ENCODE results near the gene TSGA10IP. TPM values are rescaled to one million over a fixed set of nuclear protein-coding genes. Genes with fewer than 3 reads are reported as not detected.

TSGA10IP gene
- total and polyA plus RNA-seq, 5 donors from 2014 or later = not detected

DNA sequence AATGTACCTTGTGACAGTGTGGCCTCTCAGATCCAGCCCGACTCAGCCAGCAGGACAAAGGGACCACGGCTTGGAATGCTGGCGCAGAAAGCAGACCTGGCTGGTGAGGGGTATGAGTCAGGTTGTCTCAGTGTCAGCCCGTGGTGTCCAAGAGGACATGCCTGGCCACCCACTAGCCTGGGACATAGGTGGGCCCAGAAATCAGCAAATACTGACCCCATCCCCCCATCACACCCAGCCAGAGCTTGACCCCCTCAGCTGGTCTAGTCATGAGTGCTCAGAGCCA lies 61.6 kb downstream of the TSGA10IP start:
- Histone ChIP-seq H3K4me3 (ENCODE audit: low read depth, low read length) (no peak overlapping the region), H3K4me1 (ENCODE audit: control insufficient read depth, insufficient read depth, low read length, poor library complexity, severe bottlenecking) (peaks cover 13% of the 10 kb centered on the region), H3K27me3 (ENCODE audit: control insufficient read depth, insufficient read depth, low read length) (peaks cover 4% of the 10 kb centered on the region), H3K36me3 (ENCODE audit: control insufficient read depth, insufficient read depth, low read length) (peaks cover 9% of the 10 kb centered on the region), H3K27ac (ENCODE audit: insufficient read depth, low read length, poor library complexity, severe bottlenecking) (no peak overlapping the region), H3K9me3 (ENCODE audit: control insufficient read depth in 2 of 2, low read length in 2 of 2) (no peaks in the 10 kb centered on the region)
- Mint-ChIP-seq H3K27me3 (peaks cover 27% of the 10 kb centered on the region), H3K27ac (no peak overlapping the region), H3K4me3 (no peak overlapping the region), H3K36me3 (peaks cover 6% of the 10 kb centered on the region), H3K9me3 (peaks cover 0 to 2% (median 0%) of the 10 kb centered on the region in 7 donors), H3K4me1 (peaks cover 0 to 20% (median 7%) of the 10 kb centered on the region in 4 donors)
- ATAC-seq (ENCODE audit: low read depth in 2 of 2) (no peak), DNase-seq (no peak)

GRCh38 chr11:66007201-66007634 lies 61.9 kb downstream of the TSGA10IP start:
- Mint-ChIP-seq H3K4me3 (no peak overlapping the region), H3K27ac (no peak overlapping the region)
- no peak for ATAC-seq (ENCODE audit: low read depth in 2 of 2)

DNA sequence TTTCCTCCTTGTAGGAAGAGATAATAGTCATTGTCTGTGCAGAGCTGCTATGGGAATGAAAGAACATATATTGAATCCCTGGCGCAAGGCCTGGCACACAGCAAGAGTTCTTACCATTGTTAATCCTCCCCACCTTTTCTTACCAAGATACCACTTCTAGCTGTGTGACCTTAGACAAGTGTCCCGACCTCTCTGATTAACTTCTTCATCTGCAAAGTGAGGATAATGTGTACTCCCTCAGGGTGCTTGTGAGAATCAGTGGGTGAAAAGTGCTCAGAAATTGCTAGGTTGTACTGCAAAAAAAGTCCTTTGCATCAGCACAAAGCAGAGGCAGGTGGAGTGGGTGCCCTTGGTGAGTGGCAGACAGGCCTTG lies 62.8 kb downstream of the TSGA10IP start:
- no peaks in the 10 kb centered on the region for H3K9me3 ChIP-seq (ENCODE audit: control insufficient read depth in 2 of 2, low read length in 2 of 2)
- Mint-ChIP-seq H3K27ac (no peak overlapping the region), H3K27me3 (peaks cover 29% of the 10 kb centered on the region), H3K9me3 (peaks cover 0 to 2% (median 0%) of the 10 kb centered on the region in 7 donors), H3K4me1 (peaks cover 0 to 10% (median 1%) of the 10 kb centered on the region in 4 donors), H3K4me3 (no peak overlapping the region), H3K36me3 (no peaks in the 10 kb centered on the region)
- H3K36me3 ChIP-seq (ENCODE audit: control insufficient read depth, insufficient read depth, low read length) = peaks cover 9% of the 10 kb centered on the region
- H3K27ac ChIP-seq (ENCODE audit: insufficient read depth, low read length, poor library complexity, severe bottlenecking) = no peak overlapping the region
- DNase-seq = no peak
- peaks cover 13% of the 10 kb centered on the region for H3K4me1 ChIP-seq (ENCODE audit: control insufficient read depth, insufficient read depth, low read length, poor library complexity, severe bottlenecking)
- no peak for ATAC-seq (ENCODE audit: low read depth in 2 of 2)
- no peak overlapping the region for H3K4me3 ChIP-seq (ENCODE audit: low read depth, low read length)
- H3K27me3 ChIP-seq (ENCODE audit: control insufficient read depth, insufficient read depth, low read length) = peaks cover 8% of the 10 kb centered on the region

More at GRCh38 chr11:66007201-66007634, 61.9 kb downstream of the TSGA10IP start:
- peaks cover 26% of the 10 kb centered on the region for H3K27me3 Mint-ChIP-seq
- H3K36me3 Mint-ChIP-seq = peaks cover 2% of the 10 kb centered on the region
- Histone ChIP-seq H3K4me1 (ENCODE audit: control insufficient read depth, insufficient read depth, low read length, poor library complexity, severe bottlenecking) (peaks cover 17% of the 10 kb centered on the region), H3K27me3 (ENCODE audit: control insufficient read depth, insufficient read depth, low read length) (peaks cover 4% of the 10 kb centered on the region), H3K4me3 (ENCODE audit: low read depth, low read length) (no peak overlapping the region), H3K27ac (ENCODE audit: insufficient read depth, low read length, poor library complexity, severe bottlenecking) (no peak overlapping the region), H3K9me3 (ENCODE audit: control insufficient read depth in 2 of 2, low read length in 2 of 2) (no peaks in the 10 kb centered on the region), H3K36me3 (ENCODE audit: control insufficient read depth, insufficient read depth, low read length) (peaks cover 9% of the 10 kb centered on the region)
- peaks cover 0 to 2% (median 0%) of the 10 kb centered on the region in 7 donors for H3K9me3 Mint-ChIP-seq
- peaks cover 0 to 17% (median 5%) of the 10 kb centered on the region in 4 donors for H3K4me1 Mint-ChIP-seq
- no peak for DNase-seq

GRCh38 chr11:66008468-66009101 lies 63.3 kb downstream of the TSGA10IP start:
- ATAC-seq (ENCODE audit: low read depth in 2 of 2) (no peak), DNase-seq (no peak)
- H3K9me3 ChIP-seq (ENCODE audit: control insufficient read depth in 2 of 2, low read length in 2 of 2) = no peaks in the 10 kb centered on the region
- Mint-ChIP-seq H3K4me1 (peaks cover 0 to 5% (median 0%) of the 10 kb centered on the region in 4 donors), H3K36me3 (no peaks in the 10 kb centered on the region), H3K4me3 (no peak overlapping the region), H3K27ac (peak overlapping the region in 1 of 3 donors; percentile 63), H3K9me3 (peaks cover 0 to 2% (median 0%) of the 10 kb centered on the region in 7 donors), H3K27me3 (peaks cover 32% of the 10 kb centered on the region)
- H3K4me1 ChIP-seq (ENCODE audit: control insufficient read depth, insufficient read depth, low read length, poor library complexity, severe bottlenecking) = peaks cover 8% of the 10 kb centered on the region
- no peak overlapping the region for H3K27ac ChIP-seq (ENCODE audit: insufficient read depth, low read length, poor library complexity, severe bottlenecking)
- no peak overlapping the region for H3K4me3 ChIP-seq (ENCODE audit: low read depth, low read length)
- H3K36me3 ChIP-seq (ENCODE audit: control insufficient read depth, insufficient read depth, low read length) = peaks cover 9% of the 10 kb centered on the region
- H3K27me3 ChIP-seq (ENCODE audit: control insufficient read depth, insufficient read depth, low read length) = peaks cover 8% of the 10 kb centered on the region

Other genes starting within 250 kb of the TSGA10IP start
- gene KAT5, start 233.2 kb upstream of the TSGA10IP start, total RNA-seq = 127 TPM
- 10 to 100 TPM; 45.4 to 62.7 (median 55.7) TPM for gene KAT5, start 233.2 kb upstream of the TSGA10IP start, polyA plus RNA-seq
- 28.3 TPM for gene RNASEH2C, start 224.7 kb upstream of the TSGA10IP start, total RNA-seq
- gene RNASEH2C, start 224.7 kb upstream of the TSGA10IP start, polyA plus RNA-seq = 10 to 100 TPM; 60.6 to 83.8 (median 72.6) TPM
- gene AP5B1, start 164.5 kb upstream of the TSGA10IP start, total RNA-seq = 16.8 TPM
- 10 to 100 TPM in 1 of 4 donors, 1 to 10 TPM in 3; 7.6 to 10.8 (median 9.5) TPM for gene AP5B1, start 164.5 kb upstream of the TSGA10IP start, polyA plus RNA-seq
- gene OVOL1, start 158.4 kb upstream of the TSGA10IP start, total RNA-seq = not detected
- not detected for gene OVOL1, start 158.4 kb upstream of the TSGA10IP start, polyA plus RNA-seq
- 0.44 TPM for gene SNX32, start 111.5 kb upstream of the TSGA10IP start, total RNA-seq
- 1 to 10 TPM in 1 of 4 donors, under 1 TPM in 3; 0.32 to 1.3 (median 0.48) TPM for gene SNX32, start 111.5 kb upstream of the TSGA10IP start, polyA plus RNA-seq
- 737 TPM for gene CFL1, start 87.3 kb upstream of the TSGA10IP start, total RNA-seq
- 1,000 to 10,000 TPM; 2,250 to 3,209 (median 2,591) TPM for gene CFL1, start 87.3 kb upstream of the TSGA10IP start, polyA plus RNA-seq
- 51.1 TPM for gene MUS81, start 85.0 kb upstream of the TSGA10IP start, total RNA-seq
- 10 to 100 TPM; 22.7 to 24.6 (median 23.6) TPM for gene MUS81, start 85.0 kb upstream of the TSGA10IP start, polyA plus RNA-seq
- gene EFEMP2, start 72.7 kb upstream of the TSGA10IP start, total RNA-seq = 5.8 TPM
- under 1 TPM; 0.21 to 0.36 (median 0.29) TPM for gene EFEMP2, start 72.7 kb upstream of the TSGA10IP start, polyA plus RNA-seq
- gene CTSW, start 65.6 kb upstream of the TSGA10IP start, total RNA-seq = 12.4 TPM
- 10 to 100 TPM in 3 of 4 donors, 1 to 10 TPM in 1; 3.5 to 35.9 (median 16.9) TPM for gene CTSW, start 65.6 kb upstream of the TSGA10IP start, polyA plus RNA-seq
- 29.8 TPM for gene FIBP, start 57.0 kb upstream of the TSGA10IP start, total RNA-seq
- 10 to 100 TPM; 71.0 to 81.7 (median 72.7) TPM for gene FIBP, start 57.0 kb upstream of the TSGA10IP start, polyA plus RNA-seq
- 20.7 TPM for gene CCDC85B, start 54.8 kb upstream of the TSGA10IP start, total RNA-seq
- 10 to 100 TPM; 58.7 to 74.0 (median 63.2) TPM for gene CCDC85B, start 54.8 kb upstream of the TSGA10IP start, polyA plus RNA-seq
- 2.7 TPM for gene FOSL1, start 45.1 kb upstream of the TSGA10IP start, total RNA-seq
- gene FOSL1, start 45.1 kb upstream of the TSGA10IP start, polyA plus RNA-seq = not detected
- 21.6 TPM for gene C11orf68, start 26.4 kb upstream of the TSGA10IP start, total RNA-seq
- 10 to 100 TPM; 65.8 to 90.7 (median 85.0) TPM for gene C11orf68, start 26.4 kb upstream of the TSGA10IP start, polyA plus RNA-seq
- 82.8 TPM for gene DRAP1, start 26.1 kb upstream of the TSGA10IP start, total RNA-seq
- gene DRAP1, start 26.1 kb upstream of the TSGA10IP start, polyA plus RNA-seq = 100 to 1,000 TPM in 2 of 4 donors, 10 to 100 TPM in 2; 78.2 to 106 (median 91.4) TPM
- gene SART1, start 16.3 kb downstream of the TSGA10IP start, total RNA-seq = 94.0 TPM
- 10 to 100 TPM; 15.8 to 22.7 (median 19.8) TPM for gene SART1, start 16.3 kb downstream of the TSGA10IP start, polyA plus RNA-seq
- 61.3 TPM for gene EIF1AD, start 56.7 kb downstream of the TSGA10IP start, total RNA-seq
- gene EIF1AD, start 56.7 kb downstream of the TSGA10IP start, polyA plus RNA-seq = 10 to 100 TPM; 16.7 to 20.7 (median 18.6) TPM
- 41.8 TPM for gene BANF1, start 57.0 kb downstream of the TSGA10IP start, total RNA-seq
- 100 to 1,000 TPM; 134 to 170 (median 148) TPM for gene BANF1, start 57.0 kb downstream of the TSGA10IP start, polyA plus RNA-seq
- not detected for gene CST6, start 66.5 kb downstream of the TSGA10IP start, total RNA-seq
- gene CST6, start 66.5 kb downstream of the TSGA10IP start, polyA plus RNA-seq = not detected
- gene CATSPER1, start 81.0 kb downstream of the TSGA10IP start, total RNA-seq = not detected
- gene CATSPER1, start 81.0 kb downstream of the TSGA10IP start, polyA plus RNA-seq = not detected
- gene GAL3ST3, start 103.7 kb downstream of the TSGA10IP start, total RNA-seq = not detected
- not detected for gene GAL3ST3, start 103.7 kb downstream of the TSGA10IP start, polyA plus RNA-seq
- 172 TPM for gene SF3B2, start 106.9 kb downstream of the TSGA10IP start, total RNA-seq
- gene SF3B2, start 106.9 kb downstream of the TSGA10IP start, polyA plus RNA-seq = 10 to 100 TPM; 67.6 to 79.7 (median 75.2) TPM
- gene PACS1, start 124.8 kb downstream of the TSGA10IP start, total RNA-seq = 306 TPM
- gene PACS1, start 124.8 kb downstream of the TSGA10IP start, polyA plus RNA-seq = 10 to 100 TPM; 43.8 to 57.8 (median 47.1) TPM

Measured in CD4-positive, CD25-positive, alpha-beta regulatory T cell (primary cell).